K562 (cell line): ENCODE data around the gene SPAG7. TPM values are rescaled to one million over a fixed set of nuclear protein-coding genes. Genes with fewer than 3 reads are reported as not detected.

Experiments
- E2F6 ChIP-seq, 2 experiments: IDR thresholded peaks; 2 replicates each; pipeline ENCODE4 v1.6.1; 2011; ENCODE audit warnings: borderline replicate concordance in 1 of 2, control low read depth in 1 of 2, low read depth in 1 of 2, low read length in 1 of 2, mild to moderate bottlenecking in 1 of 2, mixed read lengths in 1 of 2, moderate library complexity in 1 of 2; ENCODE audit not compliant: insufficient read depth in 1 of 2, insufficient read length in 1 of 2, poor library complexity in 1 of 2, severe bottlenecking in 1 of 2; ENCODE audit errors: extremely low read depth in 1 of 2
- NR2C2 ChIP-seq, 2 experiments: fragments of 200-800 bp in 1 of 2; sonication (Bioruptor generic) in 1 of 2; sonication (generic) in 1 of 2; formaldehyde crosslinking in 1 of 2; IDR thresholded peaks; 2 replicates each; pipeline versions ENCODE4 v1.6.1 to v1.8.0; 2016 to 2022; ENCODE audit warnings: mild to moderate bottlenecking in 1 of 2, missing compliant biosample characterization in 1 of 2, missing genetic modification characterization in 1 of 2, missing genetic modification reagents in 1 of 2
- NR3C1 ChIP-seq: sonication (generic); formaldehyde crosslinking; IDR thresholded peaks from 2 replicates; pipeline ENCODE4 v1.8.1; 2022; ENCODE audit warnings: missing genetic modification reagents
- PHF8 ChIP-seq: fragments of 200-600 bp; sonication (generic); IDR thresholded peaks from 2 replicates; pipeline ENCODE4 v1.6.1; 2012; ENCODE audit warnings: mixed run types, mild to moderate bottlenecking, inconsistent platforms, low read length, moderate library complexity, borderline replicate concordance
- PHTF2 ChIP-seq: fragments of 250-450 bp; sonication (Bioruptor Pico); IDR thresholded peaks from 2 replicates; pipeline ENCODE4 v1.5.0; 2021; ENCODE audit warnings: mild to moderate bottlenecking
- RBM25 ChIP-seq: fragments of 200-400 bp; formaldehyde crosslinking; IDR thresholded peaks from 2 replicates; pipeline ENCODE4 v1.6.1; 2018; ENCODE audit warnings: low read length, low read depth, moderate library complexity; ENCODE audit not compliant: severe bottlenecking
- RERE ChIP-seq: sonication (generic); formaldehyde crosslinking; IDR thresholded peaks from 2 replicates; pipeline ENCODE4 v1.8.0; 2023; ENCODE audit warnings: missing genetic modification reagents, mild to moderate bottlenecking, borderline replicate concordance
- SPI1 ChIP-seq: IDR thresholded peaks from 2 replicates; pipeline ENCODE4 v1.6.1; 2011; ENCODE audit warnings: low read depth, low read length, control low read depth, borderline replicate concordance
- SUPT5H ChIP-seq: fragments of 450-650 bp; IDR thresholded peaks from 2 replicates; pipeline ENCODE4 v1.6.1; 2016
- VEZF1 ChIP-seq: fragments of 200-800 bp; sonication (Bioruptor generic); IDR thresholded peaks from 2 replicates; pipeline ENCODE4 v1.6.1; 2017; ENCODE audit warnings: missing genetic modification characterization, missing compliant biosample characterization
- polyA plus RNA-seq, 8 experiments: library from polyadenylated mRNA; depleted of rRNA in 4 of 8; stranded (reverse) in 5 of 8; unstranded in 3 of 8; fragments of >200 nt; fragmentation: Nextera tagmentation in 2 of 8; fragmentation: Illumina TruSeq in 1 of 8; extraction: Ambion mirVana in 2 of 8; extraction: Trizol in 1 of 8; gene quantifications; 2 replicates each; pipeline versions ENCODE4 v1.2.1 to v1.2.3, GENCODE V29; 2011 to 2014; ENCODE audit warnings: inconsistent platforms in 1 of 8, missing spikeins in 1 of 8
- total RNA-seq, 7 experiments: library from RNA; depleted of rRNA in 6 of 7; stranded (reverse); fragments of >200 nt in 6 of 7; fragmentation: Illumina TruSeq in 2 of 7; extraction: Trizol in 2 of 7; gene quantifications; 2 replicates each; pipeline versions ENCODE4 v1.2.1 to v1.2.3, GENCODE V29; 2011 to 2021; ENCODE audit warnings: low replicate concordance in 1 of 7
- TF ChIP-seq, protein P1 (sequence below): fragments of 450-650 bp; IDR thresholded peaks from 2 replicates; pipeline ENCODE4 v1.6.1; 2017; ENCODE audit warnings: antibody characterized with exemption, mild to moderate bottlenecking

The SPAG7 gene
- total and polyA plus RNA-seq, 9 of the 15 experiments (the other 6 are each of a cell fraction or from before 2014, with no cell fraction given) = 5.6 to 53.5 (median 36.3) TPM

- TF ChIP-seq RBM25 (no peak), PHTF2 (no peak), VEZF1 (no peak), NR3C1 (CRISPR knock-in tag) (no peak), SPI1 (no peak), PHF8 (peak; percentile 34; the same call in 1 of the 2 replicates), SUPT5H (0 out of 2 replicates have a peak, but pooled peaks have one; percentile 9), NR2C2 (CRISPR knock-in tag; IDR thresholded peaks at IDR 0.05) (no peak), NR2C2 (tag; IDR thresholded peaks at IDR 0.05) (peak; percentile 10; the same call in 1 of the 2 replicates), RERE (CRISPR knock-in tag) (no peak), E2F6 (IDR thresholded peaks at IDR 0.05; ENCODE audit: borderline replicate concordance in 1 of 2, extremely low read depth in 1 of 2, insufficient read depth in 1 of 2, insufficient read length in 1 of 2, low read depth in 1 of 2, low read length in 1 of 2, poor library complexity in 1 of 2, severe bottlenecking in 1 of 2) (peak in 1 of 2 experiments; percentile 8)
- TF ChIP-seq, protein P1, sequence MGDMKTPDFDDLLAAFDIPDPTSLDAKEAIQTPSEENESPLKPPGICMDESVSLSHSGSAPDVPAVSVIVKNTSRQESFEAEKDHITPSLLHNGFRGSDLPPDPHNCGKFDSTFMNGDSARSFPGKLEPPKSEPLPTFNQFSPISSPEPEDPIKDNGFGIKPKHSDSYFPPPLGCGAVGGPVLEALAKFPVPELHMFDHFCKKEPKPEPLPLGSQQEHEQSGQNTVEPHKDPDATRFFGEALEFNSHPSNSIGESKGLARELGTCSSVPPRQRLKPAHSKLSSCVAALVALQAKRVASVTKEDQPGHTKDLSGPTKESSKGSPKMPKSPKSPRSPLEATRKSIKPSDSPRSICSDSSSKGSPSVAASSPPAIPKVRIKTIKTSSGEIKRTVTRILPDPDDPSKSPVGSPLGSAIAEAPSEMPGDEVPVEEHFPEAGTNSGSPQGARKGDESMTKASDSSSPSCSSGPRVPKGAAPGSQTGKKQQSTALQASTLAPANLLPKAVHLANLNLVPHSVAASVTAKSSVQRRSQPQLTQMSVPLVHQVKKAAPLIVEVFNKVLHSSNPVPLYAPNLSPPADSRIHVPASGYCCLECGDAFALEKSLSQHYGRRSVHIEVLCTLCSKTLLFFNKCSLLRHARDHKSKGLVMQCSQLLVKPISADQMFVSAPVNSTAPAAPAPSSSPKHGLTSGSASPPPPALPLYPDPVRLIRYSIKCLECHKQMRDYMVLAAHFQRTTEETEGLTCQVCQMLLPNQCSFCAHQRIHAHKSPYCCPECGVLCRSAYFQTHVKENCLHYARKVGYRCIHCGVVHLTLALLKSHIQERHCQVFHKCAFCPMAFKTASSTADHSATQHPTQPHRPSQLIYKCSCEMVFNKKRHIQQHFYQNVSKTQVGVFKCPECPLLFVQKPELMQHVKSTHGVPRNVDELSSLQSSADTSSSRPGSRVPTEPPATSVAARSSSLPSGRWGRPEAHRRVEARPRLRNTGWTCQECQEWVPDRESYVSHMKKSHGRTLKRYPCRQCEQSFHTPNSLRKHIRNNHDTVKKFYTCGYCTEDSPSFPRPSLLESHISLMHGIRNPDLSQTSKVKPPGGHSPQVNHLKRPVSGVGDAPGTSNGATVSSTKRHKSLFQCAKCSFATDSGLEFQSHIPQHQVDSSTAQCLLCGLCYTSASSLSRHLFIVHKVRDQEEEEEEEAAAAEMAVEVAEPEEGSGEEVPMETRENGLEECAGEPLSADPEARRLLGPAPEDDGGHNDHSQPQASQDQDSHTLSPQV = no peak
Observed at GRCh38 chr17:4987767-4988567, 20.4 kb upstream of the SPAG7 start (continued).
